ENCODE measurements around the gene OSBPL9.
"Not testable (repeated sequence)": the region's sequence is repeated elsewhere in the genome, so short reads cannot be mapped to it uniquely, and the experiment has no call there.

OSBPL9 gene

DNA sequence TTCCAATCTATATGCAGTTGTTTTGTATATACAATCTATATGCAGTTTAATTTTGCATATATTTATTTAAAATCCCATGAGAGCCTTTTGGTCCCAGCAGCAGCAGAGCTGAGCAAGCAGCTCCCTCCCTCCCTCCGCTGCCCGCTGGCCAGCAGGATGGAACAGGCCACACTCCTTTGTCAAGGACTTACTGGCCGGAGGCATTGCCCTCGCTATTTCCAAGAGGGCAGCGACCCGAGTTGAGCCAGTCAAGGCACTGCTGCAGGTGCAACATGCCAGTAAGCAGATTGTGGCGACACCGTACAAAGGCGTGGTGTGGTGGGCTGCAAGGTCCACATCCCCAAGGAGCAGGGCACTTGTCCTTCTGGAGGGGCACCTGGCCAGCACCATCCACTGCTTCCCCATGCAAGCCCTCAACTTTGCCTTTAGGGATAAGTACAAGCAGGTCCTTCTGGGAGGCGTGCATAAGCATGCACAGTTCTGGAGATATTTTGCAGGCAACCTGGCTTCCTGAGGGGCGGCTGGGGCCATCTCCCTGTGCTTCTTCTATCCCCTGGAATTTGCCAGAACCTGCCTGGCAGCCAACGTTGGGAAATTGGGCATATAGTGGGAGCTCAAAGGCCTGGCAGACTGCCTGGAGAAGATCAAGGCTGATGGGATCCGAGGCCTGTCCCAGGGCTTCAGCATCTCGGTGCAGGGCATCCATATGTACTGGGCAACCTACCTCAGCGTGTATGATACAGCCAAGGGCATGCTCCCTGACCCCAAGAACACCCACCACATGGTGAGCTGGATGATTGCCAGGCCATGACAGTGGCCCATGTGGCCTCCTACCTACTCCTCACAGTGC, 92.2 kb downstream of the OSBPL9 start:
- DNase-seq (ENCODE audit: low spot score) = no peak

- no peak for DNase-seq (ENCODE audit: low spot score)
Measured at GRCh38 chr1:51709951-51710350, 93.1 kb downstream of the OSBPL9 start.

GRCh38 chr1:51712590-51712989, 95.7 kb downstream of the OSBPL9 start:
- DNase-seq (ENCODE audit: low spot score) = no peak

- DNase-seq (ENCODE audit: low spot score) = no peak
Measured at GRCh38 chr1:51714374-51715019, 97.6 kb downstream of the OSBPL9 start.

DNA sequence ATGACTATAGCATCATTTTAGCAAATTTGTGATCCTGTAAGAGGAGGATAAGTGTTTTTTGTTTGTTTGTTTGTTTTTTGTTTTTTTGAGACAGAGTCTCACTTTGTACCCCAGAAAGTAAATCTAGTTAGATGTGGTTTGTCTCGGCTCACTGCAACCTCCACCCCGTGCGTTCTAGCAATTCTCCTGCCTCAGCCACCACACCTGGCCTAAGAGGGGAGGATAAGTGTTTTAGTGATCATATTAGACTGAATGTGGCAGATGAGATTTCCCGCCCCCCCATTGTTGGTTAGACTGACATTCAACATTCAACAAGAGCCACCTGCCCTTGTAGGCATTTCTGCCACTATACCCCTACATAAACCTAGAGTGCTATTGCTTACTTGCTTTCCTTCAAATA, 98.5 kb downstream of the OSBPL9 start:
- no peak for DNase-seq (ENCODE audit: low spot score)

GRCh38 chr1:51716746-51717145, 99.9 kb downstream of the OSBPL9 start:
- DNase-seq (ENCODE audit: low spot score) = no peak

DNA sequence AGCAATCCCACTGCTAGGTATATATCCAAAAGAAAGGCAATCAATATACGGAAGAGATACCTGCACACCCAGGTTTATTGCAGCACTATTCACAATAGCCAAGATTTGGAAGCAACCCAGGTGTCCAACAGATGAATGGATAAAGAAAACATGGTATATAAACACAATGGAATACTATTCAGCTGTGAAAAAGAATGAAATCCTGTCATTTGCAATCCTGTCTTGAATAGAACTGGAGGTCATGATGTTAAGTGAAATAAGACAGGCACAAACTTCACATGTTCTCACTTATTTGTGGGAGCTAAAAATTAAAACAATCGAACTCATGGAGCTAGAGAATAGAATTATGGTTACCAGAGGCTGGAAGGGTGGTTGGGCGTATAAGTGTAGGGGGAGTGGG, 101.0 kb downstream of the OSBPL9 start:
- DNase-seq (ENCODE audit: low spot score) = no peak

GRCh38 chr1:51719146-51719545, 102.3 kb downstream of the OSBPL9 start:
- no peak for DNase-seq (ENCODE audit: low spot score)

GRCh38 chr1:51724797-51725196, 107.9 kb downstream of the OSBPL9 start:
- DNase-seq (ENCODE audit: low spot score) = no peak

DNA sequence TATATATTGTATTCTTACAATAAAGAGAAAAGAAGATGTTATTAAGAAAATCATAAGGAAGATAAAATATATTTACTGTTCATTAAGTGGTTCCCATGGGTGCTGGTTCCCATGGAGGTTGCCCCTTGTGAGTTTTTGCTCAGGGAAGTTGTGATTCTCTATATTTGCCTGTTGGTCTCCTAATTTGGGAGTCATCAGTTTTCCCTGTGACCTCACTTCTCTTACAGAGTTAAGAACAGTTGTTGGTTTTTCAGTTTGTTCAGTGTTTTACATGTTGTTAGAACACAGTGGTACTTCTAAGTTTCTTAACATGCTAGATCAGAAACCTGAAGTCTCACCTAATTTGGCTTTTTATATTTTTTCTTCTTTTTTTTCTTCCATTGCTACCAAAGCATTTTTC, 109.2 kb downstream of the OSBPL9 start:
- DNase-seq (ENCODE audit: low spot score) = no peak

GRCh38 chr1:51726544-51727225, 109.8 kb downstream of the OSBPL9 start:
- no peak for DNase-seq (ENCODE audit: low spot score)

DNA sequence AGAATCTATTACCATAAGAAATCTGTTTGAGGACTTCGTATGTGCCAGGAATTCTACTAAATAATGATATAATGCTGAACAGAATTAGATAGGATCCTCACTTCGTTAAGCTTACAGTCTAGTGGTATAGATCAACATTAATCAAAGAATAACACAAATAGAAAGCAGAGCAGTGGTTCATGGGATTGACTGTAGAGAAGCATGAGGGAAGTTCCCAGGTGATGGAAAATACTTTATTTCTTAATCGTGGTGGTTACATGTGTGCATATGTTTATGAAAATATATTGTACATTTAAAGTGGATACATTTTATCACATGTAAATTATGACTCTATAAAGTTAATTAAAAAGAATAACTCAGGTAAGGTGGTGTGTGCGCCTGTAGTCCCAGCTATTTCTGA, 110.5 kb downstream of the OSBPL9 start:
- no peak for DNase-seq (ENCODE audit: low spot score)

DNA sequence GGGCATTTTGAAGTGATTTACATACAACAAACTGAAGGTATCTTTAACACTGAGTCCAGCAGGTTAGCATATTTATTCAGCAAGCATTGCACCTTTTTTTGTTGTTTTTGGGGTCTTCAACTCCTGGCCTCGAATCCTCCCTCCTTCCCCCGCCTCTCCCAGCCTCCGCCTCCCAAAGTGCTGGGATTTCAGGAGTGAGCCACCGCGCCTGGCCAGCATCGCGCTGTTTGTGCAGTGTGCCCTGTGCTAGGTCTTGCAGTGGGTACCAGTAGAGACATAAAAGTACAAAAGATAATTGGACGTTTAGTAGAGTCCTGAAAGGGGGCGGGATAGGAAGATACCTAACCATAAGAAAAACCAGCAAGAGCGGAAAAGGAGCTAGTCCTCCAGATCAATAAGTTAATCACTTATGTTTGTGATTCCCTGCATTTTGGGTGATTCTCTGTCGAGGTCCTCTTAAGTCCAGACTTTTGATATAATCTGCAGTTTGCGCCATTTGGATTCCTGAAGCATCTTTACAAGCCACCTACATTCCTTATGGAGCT, 111.8 kb downstream of the OSBPL9 start:
- no peak for DNase-seq (ENCODE audit: low spot score)

DNA sequence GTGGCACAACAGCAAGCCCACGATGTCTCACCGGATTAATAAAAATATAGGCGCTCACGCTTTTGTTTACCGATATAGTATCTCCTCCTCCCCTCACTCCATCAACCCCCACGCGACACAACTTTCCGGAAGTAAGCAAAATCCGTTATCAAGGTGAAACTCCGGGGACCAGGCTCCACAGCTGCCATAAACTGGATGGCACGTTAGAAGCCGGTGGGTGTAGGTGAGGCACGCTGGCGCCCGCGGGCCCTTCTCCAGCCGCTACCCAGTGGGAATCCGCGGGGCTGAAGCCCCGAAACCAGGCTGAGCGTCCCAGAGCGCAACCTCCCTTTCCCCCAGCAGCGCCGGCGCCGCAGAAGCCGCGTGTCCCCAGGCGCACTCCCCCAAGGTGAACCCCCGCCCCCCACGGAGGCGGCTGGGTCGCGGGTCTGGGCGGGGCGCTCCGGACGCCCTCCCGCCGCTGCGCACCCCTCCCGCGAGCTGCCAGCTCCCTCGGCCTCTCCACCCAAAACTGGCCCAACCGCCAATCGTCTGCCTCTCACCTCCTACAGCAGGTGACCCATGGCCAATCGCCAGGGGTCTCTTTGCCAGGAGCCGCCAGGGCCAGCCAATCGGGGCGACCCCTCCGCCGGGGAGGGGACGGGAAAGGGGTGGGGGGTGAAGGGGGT, 112.4 kb downstream of the OSBPL9 start:
- peak; percentile 97 for DNase-seq (ENCODE audit: low spot score)

DNA sequence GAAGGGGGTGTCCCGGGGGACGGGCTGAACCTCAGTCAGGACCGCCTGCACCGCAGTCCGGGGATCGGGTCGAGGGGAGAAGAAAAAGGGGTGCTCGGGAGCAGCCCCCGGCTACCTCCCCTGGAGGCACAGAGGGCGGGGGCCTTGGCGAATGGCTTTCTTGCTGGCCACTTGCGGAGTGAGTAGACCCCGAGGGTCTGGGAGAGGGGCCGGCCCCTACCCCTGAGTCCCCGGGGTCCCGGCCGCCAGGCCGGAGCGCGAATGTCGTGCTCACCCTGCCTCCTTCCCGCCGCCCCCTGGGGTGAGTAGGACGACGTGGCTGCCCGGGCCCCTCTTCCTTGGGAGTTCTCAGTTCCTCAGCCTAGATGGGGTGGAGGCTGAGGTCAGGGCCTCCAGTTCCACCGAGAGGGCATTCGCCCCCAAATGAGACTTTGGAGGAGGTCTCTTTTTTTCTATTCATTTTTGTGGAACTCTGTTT, 113.0 kb downstream of the OSBPL9 start:
- peak; percentile 46 for DNase-seq (ENCODE audit: low spot score)

- DNase-seq (ENCODE audit: low spot score) = no peak
Measured at GRCh38 chr1:51731998-51732397, 115.1 kb downstream of the OSBPL9 start.

DNA sequence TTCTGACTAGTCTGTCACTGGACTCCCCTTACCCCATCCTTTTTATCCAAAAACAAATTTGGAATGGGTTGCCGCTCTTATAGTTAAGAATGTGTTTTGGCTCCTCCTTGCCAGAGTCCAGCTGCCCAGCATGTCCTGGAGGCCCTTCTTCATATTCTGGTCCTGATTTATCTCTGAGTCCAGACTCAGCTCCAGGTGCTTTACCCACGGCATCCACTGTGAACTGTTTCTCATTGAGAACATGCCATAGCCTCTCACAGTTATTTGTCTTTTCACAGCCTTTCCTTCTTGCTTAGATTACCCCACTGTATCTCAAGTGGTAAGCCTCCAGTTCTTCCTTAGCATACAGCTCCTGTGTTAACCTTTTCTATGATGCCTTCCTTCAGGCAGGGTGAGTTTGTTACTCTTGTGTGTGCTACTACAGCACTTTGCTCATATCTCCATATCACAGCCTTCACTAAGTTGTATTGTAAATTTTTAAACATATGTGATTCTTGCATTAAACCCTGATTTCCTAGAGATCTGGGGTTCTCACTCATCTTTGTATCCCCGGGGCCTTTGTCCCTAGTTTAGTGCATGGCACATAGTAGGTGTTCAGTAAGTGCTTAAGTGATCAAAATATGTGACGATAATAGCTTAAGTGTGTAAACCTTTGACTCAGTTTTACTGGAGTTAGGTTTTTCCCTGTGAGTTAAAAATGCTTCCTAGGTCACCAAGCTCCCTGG, 116.0 kb downstream of the OSBPL9 start:
- no peak for DNase-seq (ENCODE audit: low spot score)

DNA sequence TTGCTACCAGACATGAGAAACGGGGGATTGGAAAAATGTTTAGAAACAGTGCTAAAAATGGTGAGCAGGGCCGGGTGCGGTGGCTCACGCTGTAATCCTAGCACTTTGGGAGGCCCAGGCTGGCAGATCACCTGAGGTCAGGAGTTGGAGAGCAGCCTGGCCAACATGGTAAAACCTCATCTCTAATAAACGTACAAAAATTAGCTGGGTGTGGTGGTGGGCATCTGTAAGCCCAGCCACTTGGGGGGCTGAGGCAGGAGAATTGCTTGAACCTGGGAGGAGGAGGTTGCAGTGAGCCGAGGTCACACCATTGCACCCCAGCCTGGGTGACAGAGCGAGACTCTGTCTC, 116.5 kb downstream of the OSBPL9 start:
- DNase-seq (ENCODE audit: low spot score) = not testable (repeated sequence)

GRCh38 chr1:51733793-51734522, 117.1 kb downstream of the OSBPL9 start:
- DNase-seq (ENCODE audit: low spot score) = no peak

- DNase-seq (ENCODE audit: low spot score) = no peak
Measured at GRCh38 chr1:51734896-51735745, 118.2 kb downstream of the OSBPL9 start.

All from kidney tubule cell (primary cell).